IPS DF 4.7 (cell line): ENCODE measurements around the gene NUDT3.
"Not testable (repeated sequence)": the region's sequence is repeated elsewhere in the genome, so short reads cannot be mapped to it uniquely, and the experiment has no call there.

Experiments
- DNase-seq: peaks from one replicate; pipeline ENCODE4 v3.0.0-alpha.2; 2013; ENCODE audit warnings: low spot score; ENCODE audit errors: extremely low read depth

NUDT3 gene

DNA sequence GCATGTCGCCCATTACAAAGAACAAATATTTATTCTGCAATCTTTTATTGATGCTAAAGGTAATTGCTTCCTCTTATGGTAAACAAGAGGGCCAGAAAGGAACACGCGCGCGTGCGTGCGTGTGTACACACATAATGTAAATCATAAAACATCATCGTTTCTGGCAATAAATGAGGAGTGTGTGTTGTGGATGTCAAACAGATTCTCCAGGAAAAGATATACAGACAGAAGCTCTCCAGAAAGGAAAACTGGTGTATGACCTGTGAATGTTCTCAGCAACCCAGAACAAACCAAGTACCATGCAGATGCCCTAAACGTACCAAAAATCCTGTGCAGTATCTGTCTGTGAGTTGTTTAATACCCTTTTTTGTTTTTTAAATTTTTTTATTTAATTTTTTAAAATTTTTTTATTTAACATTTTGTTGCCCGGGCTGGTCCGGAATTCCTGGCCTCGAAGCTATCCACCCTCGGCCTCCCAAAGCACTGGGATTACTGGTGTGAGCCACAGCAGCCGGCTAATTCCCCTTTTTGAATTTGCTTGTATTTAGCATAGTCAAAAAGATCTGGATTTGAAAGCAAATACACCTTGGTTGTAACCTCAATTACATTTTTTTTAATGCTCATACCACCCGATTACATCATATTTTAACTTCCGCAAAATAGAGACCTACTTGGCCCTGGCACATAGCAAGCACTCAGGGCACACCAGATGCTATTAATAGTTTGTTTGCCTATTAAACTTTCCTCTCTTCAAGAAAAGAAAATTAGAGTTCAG, 909 bp upstream of the NUDT3 start:
- DNase-seq = no peak

DNA sequence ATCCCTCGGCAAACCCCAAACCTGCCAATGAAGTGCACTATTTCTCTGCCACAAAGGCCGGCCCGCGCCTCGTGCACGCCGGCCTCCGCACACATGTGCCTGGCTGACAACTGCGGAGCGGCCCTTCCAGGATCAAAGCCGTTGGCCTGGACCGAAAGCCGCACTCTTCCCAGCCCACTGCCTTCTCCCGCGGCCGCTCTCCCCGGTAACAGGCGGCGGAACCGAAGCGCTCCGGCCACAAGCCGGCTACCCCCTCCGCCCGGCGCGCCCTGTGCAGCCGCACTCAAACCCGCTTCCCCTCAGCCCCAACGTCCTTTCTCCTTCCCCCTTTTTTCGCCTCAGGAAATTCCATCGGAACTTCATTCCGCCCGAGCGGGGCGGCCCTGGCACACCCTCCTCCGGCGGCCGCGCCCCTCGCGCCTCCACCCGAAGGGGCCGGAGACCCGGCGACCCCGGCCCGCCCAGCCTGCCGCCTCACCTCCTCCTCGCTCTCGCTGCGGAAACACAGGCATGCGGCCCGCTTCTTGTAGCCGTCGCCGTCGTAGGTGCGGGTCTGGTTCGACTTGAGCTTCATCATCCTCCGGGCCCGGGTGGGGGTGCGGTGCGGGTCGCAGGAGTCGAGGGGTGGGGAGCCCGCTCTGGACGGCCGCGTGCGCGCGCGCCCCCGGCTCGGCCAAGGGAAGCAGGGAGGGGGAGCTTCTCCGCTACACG, 528 bp downstream of the NUDT3 start:
- no peak for DNase-seq

DNA sequence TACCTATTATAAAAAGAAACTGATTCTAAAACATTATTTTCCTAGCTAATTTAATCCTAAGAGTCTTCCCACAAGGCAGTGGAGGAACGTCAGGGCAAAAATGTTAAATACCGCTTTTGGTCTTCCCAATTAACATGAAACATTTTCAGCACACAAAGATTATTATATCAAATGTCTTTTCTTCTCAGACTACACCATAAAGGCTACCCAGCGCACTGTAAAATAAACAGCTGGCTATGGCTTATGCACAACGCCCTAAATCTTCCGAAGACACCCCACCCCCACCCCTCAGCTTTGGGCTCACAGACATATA, 1.0 kb downstream of the NUDT3 start:
- no peak for DNase-seq

DNA sequence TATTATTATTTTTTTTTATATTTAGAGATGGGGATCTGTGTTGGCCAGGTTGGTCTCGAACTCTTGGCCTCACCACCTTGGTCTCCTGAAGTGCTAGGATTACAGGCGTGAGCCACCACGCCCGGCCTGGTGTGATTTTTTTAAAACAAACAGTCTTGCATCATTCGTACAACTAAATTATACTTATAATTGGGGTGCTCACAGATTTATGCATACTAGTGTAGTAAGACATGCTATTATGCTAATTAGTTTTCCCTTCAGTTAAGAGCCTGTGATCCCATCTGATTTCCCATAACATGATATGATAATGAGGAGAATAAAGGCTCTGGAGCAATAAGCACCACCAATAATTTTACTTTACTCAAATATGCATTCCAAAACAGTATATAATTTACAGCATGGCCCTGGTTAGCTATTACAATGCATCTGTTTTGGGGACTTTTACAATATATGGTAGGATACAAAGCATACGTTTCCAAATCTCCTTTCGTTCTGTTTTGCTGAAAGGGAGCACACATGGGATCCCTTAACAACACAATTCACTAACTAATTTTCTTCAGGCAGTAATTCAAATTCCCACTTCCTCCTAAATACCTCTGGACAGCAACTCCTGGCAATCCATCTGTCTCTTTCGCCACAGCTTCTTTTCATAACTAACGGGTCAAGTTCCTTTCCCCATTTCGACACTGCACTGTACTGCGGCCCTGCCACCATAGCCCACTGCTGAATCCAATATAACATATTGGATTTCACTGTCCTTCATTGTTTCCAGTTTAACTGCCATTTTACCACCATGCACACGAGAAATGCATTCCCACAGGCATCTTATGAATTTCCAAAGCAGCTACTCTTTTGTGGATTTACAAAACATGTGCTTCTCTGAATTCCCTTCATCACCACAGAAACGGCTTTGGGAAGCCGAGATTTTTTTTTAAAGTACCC, 1.7 kb downstream of the NUDT3 start:
- no peak for DNase-seq

DNA sequence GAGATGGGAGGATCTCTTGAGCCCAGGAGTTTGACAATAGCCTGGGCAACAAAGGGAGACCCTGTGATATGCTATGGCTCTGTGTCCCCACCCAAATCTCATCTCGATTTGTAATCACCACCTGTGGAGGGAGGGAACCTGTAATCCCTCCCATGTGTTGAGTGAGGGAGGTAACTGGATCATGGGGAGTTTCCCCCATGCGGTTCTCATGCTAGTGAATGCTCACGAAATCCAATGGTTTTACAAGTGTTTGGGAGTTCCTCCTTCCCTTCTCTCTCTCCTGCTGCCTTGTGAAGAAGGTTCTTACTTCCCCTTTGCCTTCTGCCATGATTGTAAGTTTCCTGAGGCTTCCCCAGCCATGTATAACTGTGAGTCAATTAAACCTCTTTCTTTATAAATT, 3.4 kb downstream of the NUDT3 start:
- no peak for DNase-seq

DNA sequence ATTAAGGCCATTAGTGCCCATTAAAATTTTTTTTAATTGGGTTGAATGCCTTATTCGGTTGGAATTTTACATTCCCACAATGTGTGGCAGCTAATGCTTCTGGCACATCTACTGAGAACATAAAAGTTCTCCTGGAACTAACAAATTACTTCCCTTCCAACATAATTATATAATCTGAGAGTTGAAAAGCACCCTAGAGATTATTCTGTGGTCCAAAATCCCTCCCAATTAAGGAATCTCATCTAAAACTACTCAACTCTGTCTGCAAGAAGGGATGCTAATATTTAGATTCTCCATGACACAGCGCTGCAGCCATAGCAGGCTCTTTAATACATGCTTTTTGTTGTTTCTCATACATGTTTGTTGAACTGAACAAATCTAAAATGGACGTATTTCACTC, 4.0 kb downstream of the NUDT3 start:
- DNase-seq = no peak

DNA sequence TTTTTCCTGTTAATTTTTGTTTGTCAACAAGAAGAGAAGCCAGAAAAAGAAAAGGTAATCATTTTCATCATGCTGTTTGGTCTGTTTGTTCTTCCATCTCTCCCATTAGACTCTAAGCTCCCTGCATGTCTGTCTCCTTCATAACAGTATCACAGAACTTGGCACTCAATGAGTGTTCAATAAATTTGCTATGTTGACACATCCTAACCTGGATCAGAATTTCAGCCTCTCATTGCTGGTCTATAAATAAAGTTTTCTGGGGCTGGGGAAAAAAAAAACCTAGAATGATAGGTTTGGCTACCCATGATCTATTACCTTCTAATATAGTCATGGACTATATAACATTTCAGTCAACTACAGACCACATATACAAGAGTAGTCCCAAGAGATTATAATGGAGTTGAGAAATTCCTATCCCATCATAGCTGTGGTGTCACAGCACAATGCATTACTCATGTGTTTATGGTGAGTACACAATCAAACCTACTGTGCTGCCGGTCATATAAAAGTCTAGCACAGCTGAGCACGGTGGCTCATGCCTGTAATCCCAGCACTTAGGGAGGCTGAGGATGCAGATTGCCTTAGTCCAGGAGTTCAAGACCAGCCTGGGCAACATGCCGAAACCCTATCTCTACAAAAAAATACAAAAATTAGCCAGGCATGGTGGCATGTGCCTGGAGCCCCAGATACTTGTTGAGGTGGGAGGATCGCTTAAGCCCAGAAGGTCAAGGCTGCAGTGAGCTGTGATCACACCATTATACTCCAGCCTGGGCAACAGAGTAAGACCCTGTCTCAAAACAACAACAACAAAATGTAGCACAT, 5.9 kb downstream of the NUDT3 start:
- DNase-seq = no peak

DNA sequence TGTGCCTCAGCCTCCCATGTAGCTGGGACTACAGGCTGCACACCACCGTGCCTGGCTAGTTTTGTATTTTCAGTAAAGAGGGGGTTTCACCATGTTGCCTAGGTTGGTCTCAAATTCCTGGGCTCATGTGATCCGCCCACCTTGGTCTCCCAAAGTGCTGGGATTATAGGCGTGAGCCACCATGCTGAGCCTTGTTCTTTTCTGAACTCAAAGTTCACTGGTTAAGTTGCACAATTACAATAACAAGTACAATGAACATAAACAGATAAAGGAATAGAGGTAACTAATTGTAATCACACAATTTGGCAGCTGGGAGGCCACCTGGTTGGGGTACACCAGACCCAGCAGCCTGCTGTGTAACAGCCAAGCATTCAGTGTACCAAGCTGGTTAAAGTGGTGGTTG, 6.7 kb downstream of the NUDT3 start:
- DNase-seq = no peak

DNA sequence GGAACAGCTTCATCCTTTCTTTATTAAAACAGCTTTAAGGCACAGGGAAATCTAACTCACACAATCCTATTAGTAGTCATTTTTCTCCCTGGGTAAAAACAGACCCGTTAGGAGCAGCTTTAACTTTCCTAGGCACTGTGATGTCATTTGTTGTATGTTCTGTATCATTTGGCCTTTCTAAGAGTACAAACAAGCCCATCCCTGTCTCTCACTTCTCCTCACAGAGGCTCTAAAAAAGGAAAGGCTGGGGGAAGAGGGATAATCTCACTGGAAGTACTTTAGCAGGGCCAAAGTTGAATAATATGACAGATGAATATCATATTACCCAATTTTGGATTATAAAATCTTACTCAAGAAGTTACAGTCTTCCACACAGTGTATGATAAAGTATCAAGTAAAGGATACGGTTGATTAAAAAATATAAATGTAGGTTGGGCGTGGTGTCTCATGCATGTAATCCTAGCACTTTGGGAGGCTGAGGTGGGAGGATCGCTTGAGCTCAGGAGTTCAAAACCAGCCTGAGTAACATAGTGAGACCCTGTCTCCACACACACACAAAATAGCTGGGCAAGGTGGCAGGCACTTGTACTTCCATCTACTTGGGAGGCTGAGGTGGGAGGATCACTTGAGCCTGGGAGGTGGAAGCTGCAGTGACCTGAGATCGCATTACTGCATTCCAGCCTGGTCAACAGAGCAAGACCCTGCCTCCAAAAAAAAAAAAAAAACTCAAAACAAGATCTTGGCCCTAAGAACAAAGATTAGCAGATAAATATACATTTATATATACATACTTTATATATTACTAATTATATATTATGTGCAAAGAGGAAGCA, 7.9 kb downstream of the NUDT3 start:
- no peak for DNase-seq

DNA sequence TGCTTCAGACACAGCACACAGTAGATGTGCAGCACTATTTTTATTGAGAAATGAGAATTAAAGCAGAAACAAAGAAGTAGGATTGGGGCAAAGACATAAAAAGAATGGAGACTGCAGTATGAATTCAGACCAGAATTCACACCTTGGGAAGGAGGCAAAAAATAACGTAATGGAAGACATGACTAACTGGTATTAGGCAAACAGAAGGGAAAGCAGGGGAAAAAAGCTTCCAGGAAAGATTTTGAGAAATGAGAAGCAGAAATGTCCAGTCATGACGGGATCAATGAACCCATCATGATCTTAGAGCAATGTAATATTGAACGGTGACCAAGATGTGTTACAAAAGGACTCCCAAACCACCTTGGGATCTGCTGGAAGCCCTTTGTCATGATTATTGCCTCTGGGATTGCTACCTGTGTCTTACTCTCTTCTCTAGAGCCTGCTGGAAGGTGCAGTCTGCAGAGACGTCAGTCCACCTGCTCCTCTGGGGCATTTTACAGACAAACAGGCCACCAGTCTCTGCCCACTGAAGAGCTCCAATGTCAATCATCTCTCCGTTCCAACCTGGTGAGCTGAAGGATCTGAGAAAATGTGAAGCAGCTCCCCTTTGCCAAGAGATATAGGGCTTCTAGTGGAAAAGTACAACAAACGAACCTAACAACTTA, 8.7 kb downstream of the NUDT3 start:
- no peak for DNase-seq

DNA sequence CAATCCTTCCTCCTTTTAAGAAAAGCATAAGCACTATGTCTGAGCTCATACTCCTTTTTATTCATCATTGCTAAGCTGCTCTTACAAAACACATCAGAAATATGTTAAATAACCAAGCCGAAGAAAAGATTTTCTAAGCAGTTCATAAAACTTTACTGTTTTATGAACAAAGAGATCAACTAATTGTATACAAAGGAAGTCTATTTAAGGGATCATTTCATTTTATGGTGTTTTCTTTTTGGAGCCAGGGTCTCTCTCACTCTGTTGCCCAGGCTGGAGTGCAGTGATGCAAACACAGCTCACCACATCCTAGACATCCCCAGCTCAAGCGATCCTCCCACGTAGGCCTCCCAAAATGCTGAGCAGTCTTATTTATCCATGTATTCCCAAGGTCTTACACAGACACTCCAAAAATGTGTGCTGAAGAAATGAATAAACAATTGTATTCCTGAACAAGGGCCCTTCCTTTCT, 9.3 kb downstream of the NUDT3 start:
- DNase-seq = no peak

DNA sequence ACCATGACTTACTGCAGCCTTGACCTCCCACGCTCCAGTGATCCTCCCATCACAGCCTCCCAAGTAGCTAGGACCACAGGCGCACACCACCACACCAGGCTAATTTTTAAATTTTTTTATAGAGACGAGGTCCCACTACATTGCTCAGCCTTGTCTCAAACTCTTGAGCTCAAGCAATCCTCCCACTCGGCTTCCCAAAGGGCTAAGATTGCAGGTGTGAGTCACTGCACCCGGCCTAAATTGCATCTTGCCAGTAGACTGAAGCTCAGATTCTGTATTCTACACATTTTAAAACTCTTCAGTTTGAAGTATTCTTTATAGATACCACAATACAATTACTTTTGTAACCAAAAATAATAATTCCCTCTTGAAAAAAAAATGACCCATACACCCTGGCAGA, 11.4 kb downstream of the NUDT3 start:
- no peak for DNase-seq

DNA sequence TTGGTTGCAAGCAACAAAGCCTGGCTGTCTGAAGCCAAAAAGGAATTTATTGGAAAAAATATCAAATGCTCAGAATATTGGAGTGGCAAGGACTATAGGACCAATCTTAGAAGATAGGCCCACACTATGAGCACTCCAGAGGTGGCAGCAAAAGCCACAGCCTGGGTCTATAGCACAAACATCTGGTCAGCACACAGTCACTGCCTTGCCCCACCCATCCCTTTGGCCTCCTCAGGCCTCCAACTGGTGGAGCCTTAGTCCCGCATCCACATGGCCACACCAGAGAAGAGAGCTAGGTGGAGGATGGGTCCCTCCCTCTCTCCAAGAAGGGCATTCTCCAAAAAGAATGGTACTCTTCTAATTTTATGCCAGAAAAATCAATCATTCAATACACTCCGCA, 14.0 kb downstream of the NUDT3 start:
- no peak for DNase-seq

DNA sequence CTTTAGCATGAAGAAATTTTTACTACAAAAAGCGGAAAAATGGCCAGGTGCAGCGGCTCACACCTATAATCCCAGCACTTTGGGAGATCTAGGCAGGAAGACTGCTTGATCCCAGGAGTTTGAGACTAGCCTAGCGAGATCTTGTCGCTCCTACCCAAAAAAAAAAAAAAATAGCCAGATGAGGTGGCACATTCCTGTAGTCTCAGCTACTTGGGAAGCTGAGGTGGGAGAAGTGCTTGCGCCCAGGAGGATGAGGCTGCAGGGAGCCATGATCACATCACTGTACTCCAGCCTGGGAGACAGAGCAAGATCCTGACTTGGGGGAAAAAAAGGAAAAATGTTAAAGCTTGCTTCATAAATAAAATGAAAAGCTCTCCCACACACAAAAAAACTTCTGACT, 14.5 kb downstream of the NUDT3 start:
- no peak for DNase-seq

DNA sequence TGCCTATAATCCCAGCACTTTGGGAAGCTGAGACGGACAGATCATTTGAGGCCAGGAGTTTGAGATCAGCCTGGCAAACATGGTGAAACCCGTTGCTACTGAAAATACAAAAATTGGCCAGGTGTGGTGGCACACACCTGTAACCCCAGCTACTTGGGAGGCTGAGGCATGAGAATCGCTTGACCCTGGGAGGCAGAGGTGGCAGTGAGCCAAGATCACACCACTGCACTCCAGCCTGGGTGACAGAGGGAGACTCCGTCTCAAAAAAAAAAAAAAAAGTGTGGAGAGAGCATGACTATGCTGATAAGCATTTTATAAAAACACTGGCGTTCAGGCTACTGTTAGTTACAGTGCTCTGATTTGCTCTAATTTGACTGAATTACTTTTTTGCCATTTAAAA, 14.9 kb downstream of the NUDT3 start:
- DNase-seq = not testable (repeated sequence)

DNA sequence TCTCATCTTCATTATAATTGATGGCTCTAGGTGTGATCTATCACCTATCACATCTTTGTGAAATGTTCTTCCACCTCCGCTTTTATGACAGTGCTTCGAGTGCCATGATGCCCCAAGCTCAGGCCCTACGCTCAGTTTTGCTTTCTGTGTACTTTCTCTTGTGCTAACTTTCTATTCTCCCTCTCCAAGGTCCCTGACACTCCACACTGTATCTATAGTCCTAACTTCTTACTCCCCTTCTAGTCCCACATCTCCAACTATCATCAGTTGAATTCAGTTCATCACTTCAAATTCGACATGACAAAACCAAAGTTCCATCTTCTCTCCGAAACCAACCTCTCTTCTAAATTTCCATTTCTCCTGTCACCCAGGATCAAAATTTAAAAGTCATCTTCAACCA, 16.6 kb downstream of the NUDT3 start:
- no peak for DNase-seq

DNA sequence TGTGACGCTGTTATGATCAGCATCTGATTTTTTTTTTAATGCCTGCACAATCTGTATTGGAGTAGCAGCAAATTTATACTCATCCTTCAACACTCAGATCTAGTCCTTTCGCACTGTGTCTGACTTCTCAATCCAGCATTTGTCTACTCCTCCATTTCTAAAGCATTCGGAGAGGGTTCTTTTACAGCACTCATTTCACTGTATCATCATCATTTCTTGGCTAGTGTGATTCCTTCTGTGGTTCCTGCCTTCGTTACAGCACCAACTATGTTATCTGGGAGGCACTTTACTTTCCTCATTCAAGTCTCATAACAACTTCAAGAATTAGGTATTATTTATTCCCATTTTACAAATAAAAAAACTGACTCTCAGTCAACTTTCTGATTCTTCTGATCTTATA, 18.0 kb downstream of the NUDT3 start:
- no peak for DNase-seq

DNA sequence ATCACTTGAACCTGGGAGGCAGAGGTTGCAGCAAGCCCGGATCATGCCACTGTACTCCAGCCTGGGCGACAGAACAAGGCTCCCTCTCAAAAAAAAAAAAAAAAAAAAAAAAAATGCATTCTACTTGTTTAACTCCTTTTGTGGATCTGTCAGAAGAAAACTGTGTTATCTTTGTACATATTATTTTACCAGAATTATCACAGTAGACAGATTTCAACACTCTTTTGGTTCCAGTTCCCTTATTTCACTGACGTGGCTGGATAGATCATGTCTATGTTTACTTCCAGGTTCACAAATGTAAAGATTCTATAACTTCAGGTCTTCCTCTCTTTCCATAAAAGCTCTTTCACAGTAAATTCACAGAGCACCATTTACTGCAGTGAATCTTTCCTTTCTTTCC, 18.4 kb downstream of the NUDT3 start:
- no peak for DNase-seq

DNA sequence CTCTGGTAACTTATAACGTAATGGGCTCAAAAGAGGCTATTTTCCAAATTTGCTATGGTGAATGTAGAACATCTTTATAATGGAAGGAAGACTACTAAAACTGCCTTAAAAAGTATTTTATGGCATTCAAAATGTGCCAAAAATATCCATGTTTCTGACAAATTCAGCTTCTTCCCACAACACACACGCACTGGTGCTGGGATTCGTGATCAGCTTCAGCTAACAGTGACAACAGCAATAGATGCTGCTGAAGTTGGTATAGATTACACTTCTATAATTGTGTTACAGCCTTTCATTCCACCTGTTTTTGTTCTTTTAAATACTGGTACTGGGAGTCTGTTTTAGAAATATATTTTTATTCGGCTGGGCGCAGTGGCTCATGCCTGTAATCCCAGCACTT, 19.0 kb downstream of the NUDT3 start:
- DNase-seq = no peak

DNA sequence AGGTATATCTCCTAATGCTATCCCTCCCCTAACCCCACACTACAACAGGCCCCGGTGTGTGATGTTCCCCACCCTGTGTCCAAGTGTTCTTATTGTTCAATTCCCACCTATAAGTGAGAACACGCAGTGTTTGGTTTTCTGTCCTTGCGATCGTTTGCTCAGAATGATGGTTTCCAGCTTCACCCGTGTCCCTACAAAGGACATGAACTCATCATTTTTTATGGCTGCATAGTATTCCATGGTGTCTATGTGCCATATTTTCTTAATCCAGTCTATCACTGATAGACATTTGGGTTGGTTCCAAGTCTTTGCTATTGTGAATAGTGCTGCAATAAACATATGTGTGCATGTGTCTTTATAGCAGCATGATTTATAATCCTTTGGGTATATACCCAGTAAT, 20.6 kb downstream of the NUDT3 start:
- not testable (repeated sequence) for DNase-seq
